Occipital lobe (tissue), 2 donors: Measurements from ENCODE around the gene NUP58. TPM values are rescaled to one million over a fixed set of nuclear protein-coding genes. Genes with fewer than 3 reads are reported as not detected.

ENCODE experiments used
- DNase-seq: peaks from one replicate; lab custom pipeline; 2025; lab: John Stamatoyannopoulos, UW
- total RNA-seq: library from RNA; depleted of rRNA; stranded (reverse); fragments of >200 nt; gene quantifications from one replicate; pipeline ENCODE4 v1.2.3, GENCODE V29; 2014

The NUP58 gene, protein sequence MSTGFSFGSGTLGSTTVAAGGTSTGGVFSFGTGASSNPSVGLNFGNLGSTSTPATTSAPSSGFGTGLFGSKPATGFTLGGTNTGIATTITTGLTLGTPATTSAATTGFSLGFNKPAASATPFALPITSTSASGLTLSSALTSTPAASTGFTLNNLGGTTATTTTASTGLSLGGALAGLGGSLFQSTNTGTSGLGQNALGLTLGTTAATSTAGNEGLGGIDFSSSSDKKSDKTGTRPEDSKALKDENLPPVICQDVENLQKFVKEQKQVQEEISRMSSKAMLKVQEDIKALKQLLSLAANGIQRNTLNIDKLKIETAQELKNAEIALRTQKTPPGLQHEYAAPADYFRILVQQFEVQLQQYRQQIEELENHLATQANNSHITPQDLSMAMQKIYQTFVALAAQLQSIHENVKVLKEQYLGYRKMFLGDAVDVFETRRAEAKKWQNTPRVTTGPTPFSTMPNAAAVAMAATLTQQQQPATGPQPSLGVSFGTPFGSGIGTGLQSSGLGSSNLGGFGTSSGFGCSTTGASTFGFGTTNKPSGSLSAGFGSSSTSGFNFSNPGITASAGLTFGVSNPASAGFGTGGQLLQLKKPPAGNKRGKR
- total RNA-seq, result 135 TPM

DNA sequence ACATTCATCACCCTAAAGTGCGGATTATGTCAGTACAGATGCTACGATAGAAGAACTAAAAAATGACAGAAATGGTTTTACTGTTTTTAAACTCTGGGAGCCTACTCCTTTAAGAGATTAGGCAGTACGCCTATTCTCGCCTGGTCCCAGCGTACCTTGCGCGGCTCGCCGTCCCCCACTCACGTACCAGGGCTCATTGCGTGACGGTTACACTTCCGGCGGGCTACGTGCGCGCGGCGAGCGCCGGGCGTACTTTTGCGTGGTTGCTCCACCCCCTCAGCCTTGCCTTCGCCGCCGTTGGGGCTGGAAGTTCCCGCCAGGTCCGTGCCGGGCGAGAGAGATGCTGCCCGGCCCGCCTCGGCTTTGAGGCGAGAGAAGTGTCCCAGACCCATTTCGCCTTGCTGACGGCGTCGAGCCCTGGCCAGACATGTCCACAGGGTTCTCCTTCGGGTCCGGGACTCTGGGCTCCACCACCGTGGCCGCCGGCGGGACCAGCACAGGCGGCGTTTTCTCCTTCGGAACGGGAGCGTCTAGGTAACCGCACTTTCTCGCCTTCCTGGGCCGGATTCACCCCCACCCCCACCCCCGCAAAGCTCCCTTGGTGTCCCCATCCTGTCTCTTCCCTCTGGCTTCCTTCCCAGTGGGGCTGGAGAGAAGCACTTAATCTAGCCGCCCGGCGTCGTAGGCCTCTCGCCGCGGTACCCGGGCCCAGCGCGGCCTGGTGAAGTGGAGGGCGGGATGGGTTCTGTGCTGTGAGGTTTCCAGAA is at the start of gene NUP58:
Gene NUP58, plus strand, starts transcription at position 279 of the 767 bp plus-strand sequence. Its CDS starts 149 bp downstream, at position 428.
- DNase-seq, result peak; percentile 92

DNA sequence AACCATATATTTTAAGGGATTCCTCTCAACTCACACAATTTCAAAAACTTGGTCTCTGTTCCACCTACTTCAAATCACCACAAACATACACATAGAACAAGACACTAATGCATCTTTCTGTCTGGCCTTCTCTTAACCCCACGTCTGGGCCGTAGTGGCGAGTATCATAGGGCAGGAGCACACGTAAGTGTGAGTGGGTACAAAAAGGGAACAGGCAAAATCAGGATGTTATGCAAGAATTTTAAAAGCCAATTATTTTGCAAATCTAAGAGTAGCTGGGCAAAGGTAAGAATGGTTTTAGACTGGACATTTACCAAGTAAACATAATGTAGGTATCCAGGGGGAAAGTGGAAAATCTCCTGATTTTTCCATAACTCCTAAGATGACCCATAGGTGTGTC is 49.2 kb upstream of the NUP58 start:
- DNase-seq, result no peak

DNA sequence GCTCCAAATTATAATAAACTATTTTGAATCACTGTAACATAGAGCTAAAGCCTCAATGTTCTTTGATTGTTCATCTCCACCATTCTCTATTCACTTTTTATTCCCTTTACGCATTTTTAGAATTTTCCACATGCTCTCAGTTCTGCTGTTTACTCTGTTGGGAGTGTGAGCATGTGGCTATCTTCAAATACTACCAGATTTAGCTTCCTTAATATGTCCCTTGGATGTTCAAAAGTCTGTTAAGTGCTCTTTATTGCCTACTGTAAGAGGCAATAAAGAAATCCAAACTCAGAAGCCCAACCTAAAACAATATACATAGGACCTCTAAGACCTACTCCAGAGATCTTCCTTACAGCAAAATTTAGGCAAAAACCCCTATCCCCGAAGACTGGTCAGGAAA is 48.7 kb upstream of the NUP58 start:
- DNase-seq, result no peak

DNA sequence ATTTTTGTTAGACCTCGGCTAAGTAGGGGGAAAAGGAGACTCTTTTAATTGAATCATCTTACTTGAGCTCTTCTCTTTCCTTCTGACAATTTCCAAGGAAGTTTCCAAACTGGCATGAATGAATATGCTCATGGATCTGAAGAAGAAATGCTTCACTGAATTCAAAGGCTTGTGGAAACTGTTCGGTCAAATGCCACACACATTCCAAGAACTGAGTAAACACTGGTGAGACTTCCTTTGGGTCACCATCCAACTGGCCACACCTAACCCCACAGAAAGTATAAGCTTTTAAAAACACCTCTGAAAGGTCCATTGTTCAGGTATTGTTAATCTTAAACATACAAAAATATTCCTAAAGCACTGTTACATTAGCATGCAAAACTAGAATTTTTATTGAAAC is 47.7 kb upstream of the NUP58 start:
- no peak for DNase-seq

DNA sequence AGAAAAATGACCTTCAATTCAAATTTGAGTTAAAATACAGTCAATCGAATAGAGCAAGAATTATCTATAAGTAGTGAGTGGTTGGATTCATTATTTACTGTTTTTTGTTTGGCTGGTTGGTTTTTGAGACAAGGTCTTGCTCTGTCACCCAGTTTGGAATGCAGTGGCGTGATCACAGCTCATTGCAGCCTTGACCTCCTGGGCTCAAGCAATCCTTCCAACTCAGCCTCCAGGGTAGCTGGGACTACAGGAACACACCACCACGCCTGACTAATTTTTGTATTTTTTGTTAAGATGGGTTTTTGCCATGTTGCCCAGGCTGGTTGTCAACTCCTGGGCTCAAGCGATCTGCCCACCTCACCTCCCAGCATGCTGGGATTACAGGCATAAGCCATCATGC is 39.2 kb upstream of the NUP58 start:
- DNase-seq, result no peak

DNA sequence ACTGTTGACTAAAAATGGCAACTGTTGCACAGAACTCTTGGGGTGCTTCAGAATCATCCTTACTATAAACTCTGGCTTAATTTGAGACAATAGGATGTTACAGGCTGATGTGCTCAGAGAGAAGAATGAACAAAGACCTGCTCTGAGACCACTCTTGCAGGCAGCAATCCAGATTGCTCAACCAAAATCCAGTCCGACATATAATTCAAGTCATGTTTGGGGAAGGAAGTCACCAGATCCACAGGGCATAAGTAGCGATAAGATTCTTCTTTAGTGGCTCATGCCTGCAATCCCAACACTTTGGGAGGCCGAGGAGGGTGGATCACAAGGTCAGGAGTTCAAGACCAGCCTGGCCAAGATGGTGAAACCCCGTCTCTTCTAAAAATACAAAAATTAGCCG is 34.7 kb upstream of the NUP58 start:
- no peak for DNase-seq

DNA sequence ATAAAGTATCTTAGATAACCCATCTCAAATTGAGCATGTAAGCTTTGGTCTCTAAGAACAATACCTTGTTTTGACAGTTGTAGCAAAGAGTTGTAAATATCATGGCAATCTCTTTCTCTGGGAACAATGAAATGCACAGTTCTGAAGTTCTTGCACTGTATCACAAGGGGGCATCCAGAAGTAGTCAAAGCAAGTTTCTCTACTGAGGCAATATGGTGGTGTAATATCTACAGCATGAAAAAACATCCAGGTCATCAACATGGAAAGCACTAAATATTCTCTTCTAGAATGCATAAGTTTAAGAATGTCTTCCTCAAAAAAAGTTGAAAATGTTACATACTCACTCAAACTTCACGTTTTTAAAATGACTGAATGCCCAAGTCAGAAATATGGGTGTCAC is 33.7 kb upstream of the NUP58 start:
- DNase-seq, result no peak

DNA sequence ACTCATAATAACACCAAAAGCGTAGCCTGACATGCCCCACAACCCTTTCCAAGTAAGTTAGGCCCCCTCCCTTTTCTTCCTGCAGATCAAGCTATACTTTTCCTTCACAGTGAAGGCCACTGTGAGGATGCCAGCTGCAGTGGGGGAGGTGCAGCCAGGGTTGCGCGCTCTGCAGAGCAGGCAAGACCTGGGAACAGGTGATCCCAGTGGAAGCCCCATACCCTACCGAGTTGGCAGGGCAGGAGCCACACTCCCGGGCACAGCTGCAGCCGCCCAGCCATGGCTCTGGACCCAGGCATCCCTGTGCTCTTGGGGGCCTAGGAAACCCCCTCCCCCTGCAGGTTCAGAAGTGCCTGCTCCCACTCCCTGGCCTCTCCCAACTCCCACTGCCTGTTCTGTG is 32.9 kb upstream of the NUP58 start:
- no peak for DNase-seq

DNA sequence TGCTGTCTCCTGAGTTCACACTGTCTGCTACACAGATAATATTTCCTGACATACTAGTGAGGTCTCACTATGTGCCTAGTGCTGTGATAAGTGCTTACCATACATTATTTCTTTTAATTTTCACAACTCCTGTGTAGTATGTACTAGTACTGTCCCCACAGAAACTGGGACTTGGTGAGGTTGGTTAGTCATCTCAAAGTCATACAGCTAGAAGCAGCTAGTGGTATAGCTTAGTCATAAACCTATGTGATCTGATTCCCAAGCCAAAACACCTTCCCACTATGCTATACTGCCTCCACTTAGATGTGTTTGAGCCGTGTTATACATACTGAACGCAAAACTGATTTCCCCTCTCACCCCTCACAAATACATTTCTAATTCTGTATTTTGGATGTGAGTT is 24.7 kb upstream of the NUP58 start:
- no peak for DNase-seq

DNA sequence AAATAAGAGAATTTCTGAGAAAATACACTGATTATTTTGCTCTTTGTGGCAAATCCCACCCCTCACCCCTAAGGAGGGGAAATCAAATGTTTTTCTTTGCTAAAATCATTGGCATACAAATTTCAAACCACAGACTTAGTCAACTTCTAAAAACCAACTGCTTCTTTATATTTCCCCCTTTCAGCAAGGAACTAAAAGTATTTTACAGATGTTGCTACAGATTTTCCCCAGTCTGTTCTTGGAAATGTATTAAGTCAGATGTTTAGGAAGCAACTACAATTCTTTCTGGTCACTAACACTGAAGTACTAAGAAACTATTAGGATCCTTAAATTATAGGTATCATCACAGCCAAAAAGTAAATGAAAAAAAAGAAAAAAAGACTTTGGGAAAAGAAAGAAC is 21.0 kb upstream of the NUP58 start:
- DNase-seq, result no peak

DNA sequence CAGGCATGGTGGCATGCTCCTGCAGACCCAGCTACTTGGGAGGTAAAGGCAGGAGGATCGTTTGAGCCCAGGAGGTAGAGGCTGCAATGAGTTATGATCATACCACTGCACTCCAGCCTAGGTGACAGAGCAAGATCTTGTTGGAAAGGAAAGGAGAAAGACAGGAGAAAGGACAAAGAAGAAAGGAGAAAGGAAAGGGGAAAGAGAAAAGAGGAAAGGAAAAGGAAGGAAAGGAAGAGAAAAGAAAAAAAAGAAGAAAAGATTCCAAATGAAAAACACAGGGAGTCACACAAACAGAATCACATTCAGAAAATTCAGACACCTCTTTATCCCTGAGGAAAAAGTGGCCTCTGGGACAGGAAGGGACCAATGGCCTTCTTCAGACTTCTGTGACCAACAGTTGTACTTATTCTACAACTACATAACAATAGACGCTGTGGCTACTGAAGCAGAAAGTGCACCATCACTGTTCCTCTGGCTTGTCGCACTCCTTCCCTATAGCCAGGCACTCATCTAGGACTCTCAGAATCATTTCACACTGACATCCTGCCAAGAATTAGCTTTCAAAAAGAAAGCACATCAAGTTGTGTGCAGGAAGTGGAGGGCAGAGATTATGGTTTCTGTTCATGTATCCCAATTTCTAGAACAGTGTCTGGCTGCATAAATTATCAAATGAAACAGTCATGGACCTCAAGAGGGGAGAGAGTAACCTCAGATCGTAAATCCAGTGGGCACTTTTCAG is 20.1 kb upstream of the NUP58 start:
- no peak for DNase-seq

DNA sequence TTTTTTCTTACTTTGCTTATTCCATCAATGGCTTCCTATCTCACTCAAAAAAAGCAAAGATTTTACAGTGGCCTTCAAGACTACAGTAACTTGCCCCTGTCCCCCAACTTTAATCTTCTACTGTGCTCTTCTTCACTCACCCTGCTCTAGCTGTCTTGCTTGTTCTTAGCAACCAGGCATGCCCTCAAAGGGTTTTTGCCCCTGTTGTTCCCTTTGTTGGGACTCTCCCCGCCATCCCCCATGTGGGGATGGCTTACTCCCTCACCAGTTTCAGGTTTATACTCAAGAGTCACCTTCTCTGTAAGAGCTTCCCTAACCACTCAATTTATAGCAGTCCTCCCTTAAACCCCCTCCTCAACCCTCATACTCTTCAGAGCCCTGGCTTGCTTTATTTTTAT is 19.5 kb upstream of the NUP58 start:
- no peak for DNase-seq

DNA sequence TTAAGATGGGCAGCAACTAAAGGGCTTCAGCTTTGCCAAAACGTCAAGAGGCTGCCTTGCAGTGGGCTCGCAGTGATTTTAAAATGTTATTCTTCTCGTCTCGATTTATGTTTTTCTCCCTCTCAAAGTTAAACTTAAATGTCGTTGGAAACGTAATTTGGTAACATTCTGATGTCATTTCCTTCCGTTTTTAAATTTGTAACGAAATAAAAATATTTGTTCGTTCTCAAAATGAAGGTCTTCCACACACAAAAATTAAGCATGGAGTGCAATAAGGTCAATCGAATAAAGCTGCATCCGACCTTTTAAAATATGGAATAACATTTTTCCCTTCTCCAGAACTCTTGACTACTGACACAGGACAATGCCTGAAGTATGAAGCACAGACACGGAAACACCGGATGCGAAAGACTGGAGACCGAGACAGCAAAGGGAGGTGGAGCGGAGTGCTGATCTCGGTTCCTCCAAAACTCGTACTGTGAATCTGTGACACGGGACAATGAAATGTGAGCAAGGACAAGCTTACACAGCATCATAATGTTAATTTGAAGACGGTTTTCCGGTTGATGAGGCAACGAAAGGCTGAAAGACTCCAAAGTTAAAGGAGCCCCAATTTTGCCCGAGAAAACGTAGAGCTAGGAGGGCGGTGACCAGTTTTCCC is 15.0 kb upstream of the NUP58 start:
- DNase-seq, result no peak

DNA sequence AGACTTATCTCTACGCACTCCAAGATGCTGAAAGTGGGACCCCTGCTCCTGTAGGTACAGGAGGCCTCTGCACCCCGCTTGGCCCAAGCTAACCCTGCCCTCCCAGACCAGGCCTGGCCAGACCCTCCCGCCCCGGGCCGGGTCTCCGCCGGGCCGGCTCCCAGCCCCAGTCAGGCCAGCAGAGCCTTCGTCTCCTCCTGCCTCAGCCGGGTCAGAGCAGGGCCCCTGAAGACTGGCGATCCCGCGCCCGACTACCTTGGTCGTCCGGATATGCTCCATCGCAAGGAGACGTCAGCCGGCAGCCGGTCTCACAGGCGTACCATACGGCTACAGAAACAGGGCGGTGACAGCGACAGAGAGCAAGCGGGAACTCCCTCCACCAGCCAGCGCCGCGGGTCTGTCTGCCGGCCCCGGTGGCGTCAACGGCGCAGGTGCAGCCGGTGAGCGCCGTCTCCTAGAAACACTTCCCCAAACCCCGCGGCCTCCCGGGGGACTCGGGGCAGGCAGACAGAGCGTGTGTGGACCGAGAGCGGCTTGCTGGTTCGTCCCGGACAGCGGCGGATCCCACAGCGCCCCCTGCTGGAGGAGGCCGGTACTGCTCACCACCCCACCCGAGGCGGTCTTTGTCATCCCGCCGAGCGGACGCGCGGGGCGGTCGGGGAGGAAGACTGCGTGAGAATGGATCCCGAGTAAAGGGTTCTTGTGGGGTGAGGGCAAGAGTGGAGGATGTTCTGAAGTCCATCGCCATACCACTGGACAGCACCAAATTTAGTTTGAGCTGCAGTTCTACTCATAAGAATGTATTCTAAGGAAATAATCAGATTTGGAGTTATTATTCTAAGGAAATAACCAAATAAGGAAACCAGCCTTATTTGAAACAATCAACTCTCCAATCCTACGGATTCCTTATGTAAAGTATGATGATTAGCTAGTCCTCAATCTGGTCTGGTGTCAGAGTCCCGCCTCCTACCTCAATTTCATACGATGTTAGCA is 14.2 kb upstream of the NUP58 start, which contains the start of gene MTMR6:
Gene MTMR6, minus strand, starts transcription at position 520 of the 993 bp plus-strand sequence. Its CDS starts 241 bp downstream, at position 279.
- DNase-seq, result peak; percentile 91

DNA sequence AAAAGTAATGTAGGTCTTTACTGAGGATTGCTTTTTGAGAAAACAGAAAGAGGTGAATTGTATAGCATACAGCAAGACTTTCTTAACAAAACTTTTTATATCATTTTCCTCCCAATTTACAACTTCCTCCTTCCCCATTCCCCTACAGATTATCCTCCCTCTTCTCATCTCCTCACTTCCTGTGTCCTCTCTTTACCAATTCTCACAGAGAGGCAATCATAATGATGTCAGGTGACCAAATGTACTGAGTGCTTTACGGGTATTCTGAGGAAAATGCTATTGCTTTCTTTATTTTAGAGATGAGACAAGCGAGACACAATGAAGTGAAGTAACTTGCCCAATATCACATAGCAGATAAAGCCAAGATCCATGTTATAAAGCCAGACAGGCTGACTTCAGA is 12.5 kb upstream of the NUP58 start:
- DNase-seq, result no peak

DNA sequence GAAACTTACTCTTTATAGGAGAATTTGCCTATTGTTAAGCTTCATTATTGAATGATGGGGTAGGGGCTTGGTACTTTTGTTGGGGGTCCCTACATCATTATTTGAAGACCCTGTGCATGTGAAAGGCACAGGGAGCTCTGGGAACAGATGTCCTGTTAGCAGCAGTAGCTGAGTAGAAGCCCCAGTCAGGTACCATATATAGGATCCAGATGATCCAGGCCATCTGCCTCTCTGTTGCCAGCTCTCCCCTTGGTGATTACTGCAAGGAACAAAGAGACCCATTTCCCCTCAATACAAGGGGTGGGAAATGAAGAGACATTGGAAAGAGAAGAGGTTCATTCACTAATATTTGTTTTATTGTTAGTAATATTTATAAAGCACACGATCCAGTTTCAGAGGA is 9.7 kb upstream of the NUP58 start:
- DNase-seq, result no peak

DNA sequence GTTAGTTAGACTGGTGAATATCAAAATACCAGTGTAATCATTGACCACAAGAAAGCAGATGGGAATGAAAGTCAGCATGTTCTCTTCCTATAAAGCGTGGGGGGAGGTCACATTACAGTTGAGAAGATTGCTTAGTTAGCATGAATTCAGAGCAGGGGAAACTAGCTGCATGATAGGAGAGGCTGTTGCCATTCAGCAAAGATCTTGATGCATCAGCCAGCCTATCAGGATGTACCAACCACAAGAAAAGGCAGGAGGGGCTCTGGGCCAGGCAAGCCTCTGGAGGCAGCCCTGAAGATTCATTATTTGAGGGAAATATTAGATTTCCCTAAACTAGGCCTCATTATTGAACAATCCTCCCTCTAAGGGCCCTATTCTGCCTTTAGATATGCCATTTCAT is 9.1 kb upstream of the NUP58 start:
- DNase-seq, result no peak

DNA sequence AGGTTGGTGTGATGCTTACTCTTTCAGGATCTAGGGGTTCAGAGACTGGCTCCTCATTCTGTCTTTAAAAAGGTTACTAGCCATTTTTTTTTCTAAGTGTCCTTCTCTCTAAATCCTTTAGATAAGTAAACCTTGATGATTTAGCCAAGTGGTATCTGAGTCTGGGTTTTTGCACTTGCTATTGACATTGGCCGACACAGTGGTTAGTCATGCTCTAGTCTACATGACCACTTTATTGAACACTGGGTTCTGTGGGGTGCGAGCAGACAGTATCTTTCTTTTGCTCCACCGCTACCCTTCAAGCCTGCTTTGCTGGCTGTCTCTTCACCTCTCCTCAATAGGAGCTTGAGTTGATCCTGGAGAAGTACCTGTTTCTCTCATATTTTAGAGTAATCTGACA is 6.2 kb upstream of the NUP58 start:
- DNase-seq, result no peak

DNA sequence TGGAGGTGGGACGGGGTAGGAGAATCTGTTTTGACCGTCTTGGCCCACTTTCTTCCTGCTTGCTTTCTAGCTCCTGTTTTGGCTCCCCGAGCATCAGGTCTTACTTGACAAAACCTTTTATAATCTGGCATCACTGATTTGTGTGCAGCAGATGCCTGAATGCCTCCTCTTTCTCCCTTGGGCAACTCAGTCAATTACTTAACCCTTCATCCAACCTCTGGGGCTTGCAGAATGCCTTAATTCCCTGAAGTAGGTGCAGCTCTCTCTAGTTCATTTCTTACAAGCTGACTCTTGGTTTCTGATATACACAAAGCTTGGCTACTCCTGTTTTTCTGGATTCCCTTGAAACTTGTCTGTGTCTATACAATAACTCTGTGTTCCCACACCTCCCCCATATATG is 5.7 kb upstream of the NUP58 start:
- DNase-seq, result no peak

DNA sequence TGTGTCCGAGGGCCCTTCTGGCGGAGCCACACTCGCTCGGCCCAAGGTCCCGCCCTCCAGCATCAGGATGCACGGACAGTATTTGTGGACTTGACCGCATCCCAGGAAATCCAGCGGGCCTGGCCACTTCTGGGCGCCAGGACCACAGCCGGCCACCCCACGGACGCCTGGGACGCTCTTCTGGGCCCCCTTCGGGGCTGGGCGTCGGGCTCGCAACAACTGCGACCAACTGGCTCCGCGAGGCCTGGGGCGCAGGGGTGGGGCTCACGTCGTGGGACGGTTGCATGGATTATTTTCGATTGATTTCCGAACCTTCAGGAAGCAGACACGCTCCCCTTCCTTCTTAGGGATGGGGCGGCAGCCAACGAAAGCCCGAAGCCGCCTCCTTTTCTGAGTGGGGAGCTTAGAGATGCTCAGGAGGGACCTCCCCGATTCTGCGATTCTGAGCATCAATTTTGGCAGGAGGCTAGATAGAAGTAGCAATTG is 521 bp upstream of the NUP58 start:
- peak; percentile 61 for DNase-seq
